Subcutaneous adipose tissue (tissue), 4 donors: ENCODE data around the gene HLA-DRB1. TPM values are rescaled to one million over a fixed set of nuclear protein-coding genes. Genes with fewer than 3 reads are reported as not detected.

Experiments used
- CTCF ChIP-seq: fragments of 450-650 bp; IDR thresholded peaks from one replicate; pipeline ENCODE4 v1.5.1; 2016; ENCODE audit warnings: low read depth, mild to moderate bottlenecking, control low read depth, antibody characterized with exemption, moderate library complexity
- total RNA-seq, 4 donors: library from RNA; depleted of rRNA; stranded (reverse); fragments of >200 nt; gene quantifications; one replicate each; pipeline ENCODE4 v1.1.0, GENCODE V29; 2016

The HLA-DRB1 gene
- total RNA-seq, 4 donors from 2014 or later, result 51.1 to 143 (median 85.6) TPM

- TF ChIP-seq CTCF, result no peak
These were observed 37.6 kb upstream of the HLA-DRB1 start for GRCh38 chr6:32627249-32627648.

- no peak for TF ChIP-seq CTCF
These were observed 35.5 kb upstream of the HLA-DRB1 start for GRCh38 chr6:32625137-32625536.

- TF ChIP-seq CTCF, result no peak
These were observed 34.9 kb upstream of the HLA-DRB1 start for GRCh38 chr6:32624565-32624964.

GRCh38 chr6:32623693-32624092 is 34.0 kb upstream of the HLA-DRB1 start:
- no peak for TF ChIP-seq CTCF

- no peak for TF ChIP-seq CTCF
These were observed 33.1 kb upstream of the HLA-DRB1 start for GRCh38 chr6:32622545-32623401.

- TF ChIP-seq CTCF, result no peak
These were observed 31.7 kb upstream of the HLA-DRB1 start for GRCh38 chr6:32621372-32621771.

- TF ChIP-seq CTCF, result no peak
These were observed 28.1 kb upstream of the HLA-DRB1 start for GRCh38 chr6:32617751-32618150.
